Activated CD4-positive, alpha-beta memory T cell treated with anti-CD3 and anti-CD28 coated beads for 36 hours (primary cell): Measurements from ENCODE around the gene IPO4. TPM values are rescaled to one million over a fixed set of nuclear protein-coding genes. Genes with fewer than 3 reads are reported as not detected.

Experiments used
- CTCF ChIA-PET: fragments of 350-600 bp; sonication (Branson Sonifier 250); formaldehyde crosslinking; loops from one replicate; lab custom pipeline; 2021; ENCODE audit warnings: antibody characterized with exemption, inconsistent platforms; lab: Charles Lee
- POLR2A ChIA-PET: fragments of 350-600 bp; sonication (Branson Sonifier 250); formaldehyde crosslinking; loops from one replicate; lab custom pipeline; 2021; ENCODE audit warnings: antibody characterized with exemption; lab: Charles Lee
- DNase-seq: peaks from one replicate; pipeline ENCODE4 v3.0.0-alpha.2; 2020
- H3K27ac Mint-ChIP-seq: one replicate; pipeline ENCODE4 v1.8.0; 2021; ENCODE audit warnings: mixed read lengths
- H3K27me3 Mint-ChIP-seq: one replicate; pipeline ENCODE4 v1.8.0; 2021; ENCODE audit warnings: mixed read lengths
- H3K36me3 Mint-ChIP-seq: one replicate; pipeline ENCODE4 v1.8.0; 2021; ENCODE audit warnings: mixed read lengths
- H3K4me1 Mint-ChIP-seq: one replicate; pipeline ENCODE4 v1.8.0; 2021; ENCODE audit warnings: low read depth, mixed read lengths
- H3K4me3 Mint-ChIP-seq: one replicate; pipeline ENCODE4 v1.8.0; 2021; ENCODE audit warnings: mild to moderate bottlenecking, mixed read lengths
- H3K9me3 Mint-ChIP-seq: one replicate; pipeline ENCODE4 v1.8.0; 2021; ENCODE audit warnings: mixed read lengths
- intact Hi-C: fragments of 100-400 bp; cut with micrococcal nuclease; formaldehyde crosslinking; loops from one replicate; pipeline ENCODE4 v1.15.1; 2023
- total RNA-seq, 2 experiments: library from RNA; stranded (reverse); gene quantifications; one replicate each; pipeline ENCODE4 v1.2.3, GENCODE V29; 2021

Gene IPO4
- total RNA-seq, 2 experiments from 2014 or later = 69.5 to 72.6 TPM

GRCh38 chr14:24183014-24183481, 5.6 kb downstream of the IPO4 start:
- ChIA-PET POLR2A (interaction anchor here (0.6 to 1.5 kb wide), 3 partner anchors 18 to 33 kb away, joined by 3 to 5 read pairs (median 3); partner anchors contain the start of gene MDP1), CTCF (no interaction called here)
- H3K27me3 Mint-ChIP-seq = no peaks in the 10 kb centered on the region
- peaks cover 15% of the 10 kb centered on the region for H3K4me1 Mint-ChIP-seq
- no peaks in the 10 kb centered on the region for H3K9me3 Mint-ChIP-seq
- intact Hi-C loops = no loop called here
- H3K27ac Mint-ChIP-seq = no peak overlapping the region
- no peak overlapping the region for H3K4me3 Mint-ChIP-seq
- no peak for DNase-seq
- H3K36me3 Mint-ChIP-seq = peaks cover 40% of the 10 kb centered on the region

GRCh38 chr14:24182110-24182882, 6.3 kb downstream of the IPO4 start:
- no peak overlapping the region for H3K4me3 Mint-ChIP-seq
- ChIA-PET CTCF (no interaction called here), POLR2A (interaction anchor here (1.4 to 1.5 kb wide), 2 partner anchors 17 to 21 kb away, joined by 3 to 5 read pairs; no protein-coding TSS in a partner anchor)
- no peak overlapping the region for H3K27ac Mint-ChIP-seq
- DNase-seq = no peak
- H3K36me3 Mint-ChIP-seq = peaks cover 42% of the 10 kb centered on the region
- H3K4me1 Mint-ChIP-seq = peaks cover 8% of the 10 kb centered on the region
- intact Hi-C loops = no loop called here
- no peaks in the 10 kb centered on the region for H3K27me3 Mint-ChIP-seq
- no peaks in the 10 kb centered on the region for H3K9me3 Mint-ChIP-seq

- ChIA-PET POLR2A (interaction anchor here (0.9 to 1.5 kb wide), 6 partner anchors 13 to 60 kb away, joined by 3 to 5 read pairs (median 3); partner anchors contain the start of gene TM9SF1), CTCF (interaction anchor here (2.0 to 3.5 kb wide), 2 partner anchors 21 to 123 kb away, joined by 6 to 14 read pairs; partner anchors contain the start of gene IRF9)
- Mint-ChIP-seq H3K4me3 (no peak overlapping the region), H3K4me1 (peaks cover under 1% of the 10 kb centered on the region), H3K9me3 (no peaks in the 10 kb centered on the region), H3K27ac (no peak overlapping the region), H3K36me3 (peaks cover 41% of the 10 kb centered on the region), H3K27me3 (no peaks in the 10 kb centered on the region)
- intact Hi-C loops = no loop called here
- no peak for DNase-seq
Observed at GRCh38 chr14:24181371-24182077, 7.1 kb downstream of the IPO4 start.

GRCh38 chr14:24179961-24180796, 8.4 kb downstream of the IPO4 start:
- Mint-ChIP-seq H3K36me3 (peaks cover 35% of the 10 kb centered on the region), H3K4me1 (peaks cover 1% of the 10 kb centered on the region), H3K4me3 (no peak overlapping the region), H3K27me3 (no peaks in the 10 kb centered on the region), H3K9me3 (no peaks in the 10 kb centered on the region), H3K27ac (no peak overlapping the region)
- no peak for DNase-seq
- intact Hi-C loops = no loop called here
- POLR2A ChIA-PET = interaction anchor here (0.9 to 1.0 kb wide), 4 partner anchors 15 to 19 kb away, joined by 3 read pairs; partner anchors contain the start of genes IRF9 and TM9SF1
- CTCF ChIA-PET = interaction anchor here (0.8 to 3.5 kb wide), 4 partner anchors 9 to 128 kb away, joined by 3 to 14 read pairs (median 5); partner anchors contain the start of genes IPO4 and IRF9

- H3K4me1 Mint-ChIP-seq = peaks cover 3% of the 10 kb centered on the region
- H3K36me3 Mint-ChIP-seq = peaks cover 35% of the 10 kb centered on the region
- ChIA-PET CTCF (interaction anchor here (1.1 to 3.5 kb wide), 3 partner anchors 9 to 121 kb away, joined by 3 to 14 read pairs (median 6); partner anchors contain the start of genes IPO4 and IRF9), POLR2A (interaction anchor here (0.6 to 3.5 kb wide), 3 partner anchors 8 to 43 kb away, joined by 3 to 12 read pairs (median 3); partner anchors contain the start of genes IPO4, IRF9 and PSME1)
- no peaks in the 10 kb centered on the region for H3K27me3 Mint-ChIP-seq
- no peaks in the 10 kb centered on the region for H3K9me3 Mint-ChIP-seq
- peak overlapping the region; percentile 28 for H3K27ac Mint-ChIP-seq
- no peak for DNase-seq
- intact Hi-C loops = no loop called here
- H3K4me3 Mint-ChIP-seq = no peak overlapping the region
Observed at GRCh38 chr14:24179294-24179960, 9.2 kb downstream of the IPO4 start.

GRCh38 chr14:24178399-24179178, 10.0 kb downstream of the IPO4 start:
- ChIA-PET CTCF (interaction anchor here (3.5 kb wide), 1 partner anchor 18 kb away, joined by 14 read pairs; the partner anchor contains the start of gene IRF9), POLR2A (interaction anchor here (0.6 to 3.5 kb wide), 2 partner anchors 9 to 43 kb away, joined by 3 to 12 read pairs; partner anchors contain the start of genes IPO4 and PSME1)
- no peak for DNase-seq
- intact Hi-C loops = no loop called here
- no peaks in the 10 kb centered on the region for H3K9me3 Mint-ChIP-seq
- peaks cover 34% of the 10 kb centered on the region for H3K36me3 Mint-ChIP-seq
- H3K4me3 Mint-ChIP-seq = no peak overlapping the region
- H3K27ac Mint-ChIP-seq = peak overlapping the region; percentile 28
- H3K4me1 Mint-ChIP-seq = peaks cover 3% of the 10 kb centered on the region
- H3K27me3 Mint-ChIP-seq = no peaks in the 10 kb centered on the region

GRCh38 chr14:24177891-24178290, 10.7 kb downstream of the IPO4 start:
- no peaks in the 10 kb centered on the region for H3K9me3 Mint-ChIP-seq
- no peak overlapping the region for H3K27ac Mint-ChIP-seq
- peaks cover 3% of the 10 kb centered on the region for H3K4me1 Mint-ChIP-seq
- intact Hi-C loops = no loop called here
- DNase-seq = no peak
- H3K4me3 Mint-ChIP-seq = no peak overlapping the region
- POLR2A ChIA-PET = interaction anchor here (1.1 to 3.5 kb wide), 2 partner anchors 9 to 16 kb away, joined by 3 to 12 read pairs; partner anchors contain the start of gene IPO4
- H3K36me3 Mint-ChIP-seq = peaks cover 30% of the 10 kb centered on the region
- CTCF ChIA-PET = no interaction called here
- no peaks in the 10 kb centered on the region for H3K27me3 Mint-ChIP-seq

- H3K27me3 Mint-ChIP-seq = no peaks in the 10 kb centered on the region
- CTCF ChIA-PET = no interaction called here
- no peak for DNase-seq
- H3K4me1 Mint-ChIP-seq = peaks cover 4% of the 10 kb centered on the region
- H3K9me3 Mint-ChIP-seq = no peaks in the 10 kb centered on the region
- H3K36me3 Mint-ChIP-seq = peaks cover 24% of the 10 kb centered on the region
- intact Hi-C loops = no loop called here
- H3K27ac Mint-ChIP-seq = no peak overlapping the region
- POLR2A ChIA-PET = interaction anchor here (1.1 to 3.5 kb wide), 2 partner anchors 10 to 15 kb away, joined by 3 to 12 read pairs; partner anchors contain the start of gene IPO4
- H3K4me3 Mint-ChIP-seq = no peak overlapping the region
Observed at GRCh38 chr14:24177041-24177825, 11.4 kb downstream of the IPO4 start.

GRCh38 chr14:24176599-24176998, 12.0 kb downstream of the IPO4 start:
- Mint-ChIP-seq H3K27ac (no peak overlapping the region), H3K9me3 (no peaks in the 10 kb centered on the region), H3K27me3 (no peaks in the 10 kb centered on the region), H3K4me1 (peaks cover 6% of the 10 kb centered on the region), H3K4me3 (no peak overlapping the region), H3K36me3 (peaks cover 24% of the 10 kb centered on the region)
- no peak for DNase-seq
- intact Hi-C loops = no loop called here
- ChIA-PET CTCF (no interaction called here), POLR2A (interaction anchor here (1.1 to 3.5 kb wide), 2 partner anchors 11 to 14 kb away, joined by 3 to 12 read pairs; partner anchors contain the start of gene IPO4)
